Body of pancreas (tissue), 4 donors: ENCODE data around the gene FALEC.

Experiments
- CTCF ChIP-seq, 7 experiments: fragments of 450-650 bp in 4 of 7; fragments of 200-600 bp in 3 of 7; sonication (generic) in 3 of 7; IDR thresholded peaks; one replicate each; pipeline ENCODE4 v1.5.1; 2016 to 2019; ENCODE audit warnings: antibody characterized with exemption in 7 of 7
- POLR2A ChIP-seq, 3 donors: fragments of 450-650 bp; IDR thresholded peaks; one replicate each; pipeline ENCODE4 v1.6.1; 2016; ENCODE audit warnings: antibody characterized with exemption in 3 of 3, mild to moderate bottlenecking in 2 of 3

GRCh38 chr1:150551051-150551783 lies 35.7 kb downstream of the FALEC start:
- no peak for TF ChIP-seq POLR2A (IDR thresholded peaks at IDR 0.05)
- TF ChIP-seq CTCF (IDR thresholded peaks at IDR 0.05), result no peak
